Measurements from ENCODE around the gene PFDN2.

PFDN2 gene

GRCh38 chr1:161083748-161084596 is 33.9 kb downstream of the PFDN2 start:
- Histone ChIP-seq H3K4me1 (no peaks in the 10 kb centered on the region), H3K79me2 (no peaks in the 10 kb centered on the region), H3K9me3 (ENCODE audit: control insufficient read depth, low read length) (no peaks in the 10 kb centered on the region), H3K27me3 (ENCODE audit: control insufficient read depth, insufficient read depth, low read length) (no peaks in the 10 kb centered on the region), H3K27ac (no peak overlapping the region), H3K4me2 (ENCODE audit: low read length) (no peak overlapping the region), H3K9ac (no peak overlapping the region), H3K4me3 (ENCODE audit: low read depth, low read length) (no peak overlapping the region), H3K36me3 (ENCODE audit: control insufficient read depth, insufficient read depth, low read length) (no peaks in the 10 kb centered on the region), H2AFZ (no peak overlapping the region)
- no peak for TF ChIP-seq CTCF (IDR thresholded peaks at IDR 0.05)

GRCh38 chr1:161082996-161083747 is 34.7 kb downstream of the PFDN2 start:
- Histone ChIP-seq H3K4me2 (ENCODE audit: low read length) (no peak overlapping the region), H3K4me1 (no peaks in the 10 kb centered on the region), H3K27me3 (ENCODE audit: control insufficient read depth, insufficient read depth, low read length) (no peaks in the 10 kb centered on the region), H3K79me2 (no peaks in the 10 kb centered on the region), H2AFZ (no peak overlapping the region), H3K4me3 (ENCODE audit: low read depth, low read length) (no peak overlapping the region), H3K27ac (no peak overlapping the region), H3K9ac (no peak overlapping the region), H3K9me3 (ENCODE audit: control insufficient read depth, low read length) (no peaks in the 10 kb centered on the region), H3K36me3 (ENCODE audit: control insufficient read depth, insufficient read depth, low read length) (no peaks in the 10 kb centered on the region)
- TF ChIP-seq CTCF (IDR thresholded peaks at IDR 0.05), result no peak

- Histone ChIP-seq H3K4me2 (ENCODE audit: low read length) (no peak overlapping the region), H3K27ac (no peak overlapping the region), H3K27me3 (ENCODE audit: control insufficient read depth, insufficient read depth, low read length) (no peaks in the 10 kb centered on the region), H3K4me1 (no peaks in the 10 kb centered on the region), H3K4me3 (ENCODE audit: low read depth, low read length) (no peak overlapping the region), H3K9ac (no peak overlapping the region), H2AFZ (no peak overlapping the region), H3K79me2 (no peaks in the 10 kb centered on the region), H3K36me3 (ENCODE audit: control insufficient read depth, insufficient read depth, low read length) (no peaks in the 10 kb centered on the region), H3K9me3 (ENCODE audit: control insufficient read depth, low read length) (no peaks in the 10 kb centered on the region)
- TF ChIP-seq CTCF (IDR thresholded peaks at IDR 0.05), result no peak
Measured at GRCh38 chr1:161082483-161082882, 35.4 kb downstream of the PFDN2 start.

GRCh38 chr1:161081519-161081918 is 36.3 kb downstream of the PFDN2 start:
- Histone ChIP-seq H3K79me2 (no peaks in the 10 kb centered on the region), H2AFZ (no peak overlapping the region), H3K9me3 (ENCODE audit: control insufficient read depth, low read length) (no peaks in the 10 kb centered on the region), H3K36me3 (ENCODE audit: control insufficient read depth, insufficient read depth, low read length) (no peaks in the 10 kb centered on the region), H3K27me3 (ENCODE audit: control insufficient read depth, insufficient read depth, low read length) (no peaks in the 10 kb centered on the region), H3K27ac (no peak overlapping the region), H3K4me3 (ENCODE audit: low read depth, low read length) (no peak overlapping the region), H3K4me2 (ENCODE audit: low read length) (no peak overlapping the region), H3K4me1 (no peaks in the 10 kb centered on the region), H3K9ac (no peak overlapping the region)
- no peak for TF ChIP-seq CTCF (IDR thresholded peaks at IDR 0.05)

Measured in parathyroid adenoma (tissue), 2 donors.